HepG2 (cell line): ENCODE data around the gene CTSZ. TPM values are rescaled to one million over a fixed set of nuclear protein-coding genes. Genes with fewer than 3 reads are reported as not detected.

Source experiments
- CEBPG ChIP-seq: IDR thresholded peaks from 2 replicates; pipeline ENCODE4 v1.6.1; 2016
- CERS6 ChIP-seq: sonication (generic); formaldehyde crosslinking; IDR thresholded peaks from 2 replicates; pipeline ENCODE4 v1.5.0; 2020; ENCODE audit warnings: missing genetic modification reagents
- E2F1 ChIP-seq: sonication (generic); formaldehyde crosslinking; IDR thresholded peaks from 2 replicates; pipeline ENCODE4 v1.5.0; 2020; ENCODE audit warnings: missing genetic modification reagents
- GLI4 ChIP-seq: sonication (generic); formaldehyde crosslinking; IDR thresholded peaks from 2 replicates; pipeline ENCODE4 v1.5.1; 2020; ENCODE audit warnings: missing genetic modification reagents, mild to moderate bottlenecking, moderate library complexity, borderline replicate concordance
- HDAC2 ChIP-seq: sonication (generic); formaldehyde crosslinking; IDR thresholded peaks from 2 replicates; pipeline ENCODE4 v1.4.0; 2020; ENCODE audit warnings: missing genetic modification reagents
- KDM5B ChIP-seq: sonication (generic); formaldehyde crosslinking; IDR thresholded peaks from 2 replicates; pipeline ENCODE4 v1.4.0; 2020; ENCODE audit warnings: missing genetic modification reagents, mild to moderate bottlenecking, borderline replicate concordance
- NRL ChIP-seq: sonication (generic); formaldehyde crosslinking; IDR thresholded peaks from 2 replicates; pipeline ENCODE4 v1.5.0; 2020; ENCODE audit warnings: missing genetic modification reagents, mild to moderate bottlenecking, moderate library complexity, borderline replicate concordance
- RNF2 ChIP-seq: fragments of 450-650 bp; conservative IDR thresholded peaks from 2 replicates; pipeline ENCODE4 v1.6.1; 2016; ENCODE audit warnings: low read depth
- SALL2 ChIP-seq: sonication (generic); formaldehyde crosslinking; IDR thresholded peaks from 2 replicates; pipeline ENCODE4 v1.8.1; 2023; ENCODE audit warnings: mild to moderate bottlenecking, missing genetic modification reagents, inconsistent platforms
- SMYD3 ChIP-seq: sonication (generic); formaldehyde crosslinking; IDR thresholded peaks from 2 replicates; pipeline ENCODE4 v1.8.1; 2023; ENCODE audit warnings: mild to moderate bottlenecking, missing genetic modification reagents
- SPEN ChIP-seq: sonication (generic); formaldehyde crosslinking; IDR thresholded peaks from 2 replicates; pipeline ENCODE4 v1.5.1; 2020; ENCODE audit warnings: low read depth, mild to moderate bottlenecking, missing genetic modification reagents
- SRF ChIP-seq: IDR thresholded peaks from 2 replicates; pipeline ENCODE4 v1.6.1; 2011; ENCODE audit warnings: mild to moderate bottlenecking, low read depth, low read length, moderate library complexity
- XRCC5 ChIP-seq: fragments of 200-400 bp; formaldehyde crosslinking; optimal IDR thresholded peaks from 2 replicates; pipeline ENCODE3; 2017; ENCODE audit warnings: mild to moderate bottlenecking, low read length
- YEATS2 ChIP-seq: sonication (generic); formaldehyde crosslinking; IDR thresholded peaks from 2 replicates; pipeline ENCODE4 v1.4.0; 2020; ENCODE audit warnings: missing genetic modification reagents, borderline replicate concordance
- ZBTB3 ChIP-seq: sonication (generic); formaldehyde crosslinking; IDR thresholded peaks from 2 replicates; pipeline ENCODE4 v1.4.0; 2020; ENCODE audit warnings: low read depth, mild to moderate bottlenecking, moderate library complexity, missing genetic modification reagents, borderline replicate concordance
- ZBTB7A ChIP-seq: sonication (generic); formaldehyde crosslinking; IDR thresholded peaks from 2 replicates; pipeline ENCODE4 v1.8.0; 2022; ENCODE audit warnings: mild to moderate bottlenecking, missing genetic modification reagents
- ZNF33B ChIP-seq: sonication (generic); formaldehyde crosslinking; IDR thresholded peaks from 2 replicates; pipeline ENCODE4 v1.5.1; 2020; ENCODE audit warnings: mild to moderate bottlenecking, missing genetic modification reagents
- ZNF431 ChIP-seq: sonication (generic); formaldehyde crosslinking; IDR thresholded peaks from 2 replicates; pipeline ENCODE4 v1.9.0; 2022; ENCODE audit warnings: missing genetic modification reagents, low read depth, mild to moderate bottlenecking, borderline replicate concordance
- ZNF484 ChIP-seq: sonication (generic); formaldehyde crosslinking; IDR thresholded peaks from 2 replicates; pipeline ENCODE4 v1.5.1; 2020; ENCODE audit warnings: mild to moderate bottlenecking, low read depth, missing genetic modification reagents, borderline replicate concordance
- ZNF512B ChIP-seq: sonication (generic); formaldehyde crosslinking; IDR thresholded peaks from 2 replicates; pipeline ENCODE4 v1.5.1; 2020; ENCODE audit warnings: missing genetic modification reagents, mild to moderate bottlenecking, borderline replicate concordance
- ZNF569 ChIP-seq: sonication (generic); formaldehyde crosslinking; IDR thresholded peaks from 2 replicates; pipeline ENCODE4 v1.5.0; 2020; ENCODE audit warnings: mild to moderate bottlenecking, missing genetic modification reagents, moderate library complexity, borderline replicate concordance
- ZNF850 ChIP-seq: sonication (generic); formaldehyde crosslinking; conservative IDR thresholded peaks from 2 replicates; pipeline ENCODE4 v1.9.0; 2021; ENCODE audit warnings: mild to moderate bottlenecking, missing genetic modification reagents
- polyA plus RNA-seq, 8 experiments: library from polyadenylated mRNA; depleted of rRNA in 3 of 8; stranded (reverse) in 7 of 8; unstranded in 1 of 8; fragments of >200 nt; fragmentation: Illumina TruSeq in 4 of 8; extraction: Trizol in 4 of 8; gene quantifications; 2 replicates each; pipeline versions ENCODE4 v1.2.1 to v1.2.3, GENCODE V29; 2011 to 2016; ENCODE audit warnings: low read depth in 4 of 8, missing spikeins in 1 of 8, mixed read lengths in 1 of 8; ENCODE audit not compliant: insufficient read depth in 1 of 8
- total RNA-seq, 5 experiments: library from RNA; depleted of rRNA; stranded (reverse); fragments of >200 nt; fragmentation: Illumina TruSeq; extraction: Trizol; gene quantifications; 2 replicates each; pipeline ENCODE4 v1.2.3, GENCODE V29; 2016; ENCODE audit warnings: low read depth in 1 of 5

CTSZ gene
- total and polyA plus RNA-seq, 2 of the 13 experiments (the other 11 are each of a cell fraction or from before 2014, with no cell fraction given), result 0.33 TPM; not detected in 1

- TF ChIP-seq SRF, result no peak
- peak; percentile 80; the same call in 1 of the 2 replicates for TF ChIP-seq GLI4
- TF ChIP-seq CERS6 (CRISPR knock-in tag), result 0 out of 2 replicates have a peak, but pooled peaks have one; percentile 80
- no peak; the same call in none of the 2 replicates for TF ChIP-seq E2F1 (CRISPR knock-in tag)
- peak; percentile 76; the same call in 1 of the 2 replicates for TF ChIP-seq ZNF431 (CRISPR knock-in tag)
- peak; percentile 39; the same call in 1 of the 2 replicates for TF ChIP-seq ZBTB3 (CRISPR knock-in tag)
- TF ChIP-seq ZNF512B, result no peak
- TF ChIP-seq HDAC2 (CRISPR knock-in tag), result peak; percentile 85
- TF ChIP-seq SALL2, result no peak
- peak; percentile 22; the same call in 1 of the 2 replicates for TF ChIP-seq CEBPG
- TF ChIP-seq ZNF484 (CRISPR knock-in tag), result no peak
- TF ChIP-seq RNF2, result no peak; the same call in 1 of the 2 replicates
- TF ChIP-seq ZNF850 (CRISPR knock-in tag), result no peak
- TF ChIP-seq ZBTB7A, result peak; percentile 77; the same call in 1 of the 2 replicates
- TF ChIP-seq SMYD3, result no peak
- TF ChIP-seq KDM5B (CRISPR knock-in tag), result no peak; the same call in 1 of the 2 replicates
- TF ChIP-seq XRCC5, result no peak
- peak; percentile 34; the same call in 1 of the 2 replicates for TF ChIP-seq SPEN (CRISPR knock-in tag)
- peak; percentile 26; the same call in 1 of the 2 replicates for TF ChIP-seq YEATS2 (CRISPR knock-in tag)
- no peak for TF ChIP-seq ZNF33B (CRISPR knock-in tag)
- TF ChIP-seq ZNF569 (CRISPR knock-in tag), result no peak
- peak; percentile 61 for TF ChIP-seq NRL (CRISPR knock-in tag)
Observed at GRCh38 chr20:58980711-58981627, 26.1 kb downstream of the CTSZ start, which contains the start of gene NELFCD (continued).
